Tibial nerve (tissue), 4 donors: ENCODE results near the gene ZMYM4.

Experiments used
- EP300 ChIP-seq, 2 donors: sonication (generic); formaldehyde crosslinking; IDR thresholded peaks; one replicate each; pipeline ENCODE4 v1.6.1; 2017; ENCODE audit warnings: antibody characterized with exemption in 2 of 2, mild to moderate bottlenecking in 1 of 2
- POLR2A ChIP-seq, 2 donors: fragments of 450-650 bp; IDR thresholded peaks; one replicate each; pipeline ENCODE4 v1.6.1; 2017; ENCODE audit warnings: antibody characterized with exemption in 2 of 2, mild to moderate bottlenecking in 2 of 2, moderate library complexity in 2 of 2
- TF ChIP-seq, protein P1 (sequence below), 5 experiments: fragments of 200-600 bp in 3 of 5; fragments of 450-650 bp in 2 of 5; sonication (generic) in 3 of 5; IDR thresholded peaks; one replicate each; pipeline ENCODE4 v1.5.1; 2016 to 2019; ENCODE audit warnings: antibody characterized with exemption in 5 of 5, mild to moderate bottlenecking in 3 of 5, moderate library complexity in 2 of 5

DNA sequence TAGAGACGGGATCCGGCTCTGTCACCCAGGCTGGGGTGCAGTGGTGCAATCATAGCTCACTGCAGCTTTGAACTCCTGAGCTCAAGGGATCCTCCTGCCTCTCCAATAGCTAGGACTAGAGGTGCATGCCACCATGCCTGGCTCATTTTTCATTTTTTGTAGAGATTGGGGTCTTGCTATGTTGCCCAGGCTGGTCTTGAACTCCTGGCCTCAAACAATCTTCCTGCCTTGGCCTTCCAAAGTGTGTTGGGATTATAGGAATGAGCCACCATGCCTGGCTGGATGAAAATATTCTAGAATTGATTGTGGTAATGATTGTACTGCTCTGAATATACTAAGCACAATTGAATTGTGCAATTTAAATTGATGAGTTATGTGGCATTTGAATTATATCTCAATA is 21.9 kb downstream of the ZMYM4 start:
- TF ChIP-seq, protein P1, sequence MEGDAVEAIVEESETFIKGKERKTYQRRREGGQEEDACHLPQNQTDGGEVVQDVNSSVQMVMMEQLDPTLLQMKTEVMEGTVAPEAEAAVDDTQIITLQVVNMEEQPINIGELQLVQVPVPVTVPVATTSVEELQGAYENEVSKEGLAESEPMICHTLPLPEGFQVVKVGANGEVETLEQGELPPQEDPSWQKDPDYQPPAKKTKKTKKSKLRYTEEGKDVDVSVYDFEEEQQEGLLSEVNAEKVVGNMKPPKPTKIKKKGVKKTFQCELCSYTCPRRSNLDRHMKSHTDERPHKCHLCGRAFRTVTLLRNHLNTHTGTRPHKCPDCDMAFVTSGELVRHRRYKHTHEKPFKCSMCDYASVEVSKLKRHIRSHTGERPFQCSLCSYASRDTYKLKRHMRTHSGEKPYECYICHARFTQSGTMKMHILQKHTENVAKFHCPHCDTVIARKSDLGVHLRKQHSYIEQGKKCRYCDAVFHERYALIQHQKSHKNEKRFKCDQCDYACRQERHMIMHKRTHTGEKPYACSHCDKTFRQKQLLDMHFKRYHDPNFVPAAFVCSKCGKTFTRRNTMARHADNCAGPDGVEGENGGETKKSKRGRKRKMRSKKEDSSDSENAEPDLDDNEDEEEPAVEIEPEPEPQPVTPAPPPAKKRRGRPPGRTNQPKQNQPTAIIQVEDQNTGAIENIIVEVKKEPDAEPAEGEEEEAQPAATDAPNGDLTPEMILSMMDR (IDR thresholded peaks at IDR 0.05) = no peak
- TF ChIP-seq EP300 (IDR thresholded peaks at IDR 0.05) (no peak), POLR2A (IDR thresholded peaks at IDR 0.05) (no peak)
